HepG2 (cell line): ENCODE measurements around the gene CDH2. TPM values are rescaled to one million over a fixed set of nuclear protein-coding genes. Genes with fewer than 3 reads are reported as not detected.

Experiments
- ATAC-seq: fragments of 200-7000 bp; cut with Tn5 transposase; 3 replicates; pipeline ENCODE4 v1.9.1; 2020; ENCODE audit warnings: mild to moderate bottlenecking, moderate library complexity
- BruUV-seq: library from RNA; stranded (reverse); fragments of 400-500 nt; replicated peaks from 2 replicates; lab custom pipeline; 2021; lab: Mats Ljungman, UMichigan
- CTCF ChIA-PET: fragments of 300-600 bp; formaldehyde crosslinking; extraction: SDS; loops from one replicate; lab custom pipeline; 2021; ENCODE audit warnings: low total read pairs, inconsistent platforms, low intra/inter-chr PET ratio; lab: Yijun Ruan, JAX
- POLR2A ChIA-PET: fragments of 350-600 bp; sonication (Branson Sonifier 250); formaldehyde crosslinking; loops from one replicate; lab custom pipeline; 2020; ENCODE audit warnings: antibody characterized with exemption, inconsistent platforms; lab: Yijun Ruan, JAX
- DNase-seq: peaks from one replicate; pipeline ENCODE4 v3.0.0-alpha.2; 2015; ENCODE audit warnings: low spot score
- FAIRE-seq: peaks from 3 replicates; lab custom pipeline; 2011; peaks lifted over from hg19 to GRCh38; lab: Jason Lieb, UNC
- H2AFZ ChIP-seq: one replicate; pipeline ENCODE4 v1.6.1; 2011; ENCODE audit warnings: low read length, inconsistent platforms
- H3K27ac ChIP-seq: fragments of 300-600 bp; 3 replicates; pipeline ENCODE4 v1.8.0; 2011; ENCODE audit warnings: mixed run types, mild to moderate bottlenecking, mixed read lengths, low read length, inconsistent platforms; ENCODE audit not compliant: insufficient read depth; ENCODE audit errors: extremely low read length
- H3K27me3 ChIP-seq, 2 experiments: fragments of 200-600 bp in 1 of 2; 2 replicates in 1 of 2; 3 replicates in 1 of 2; pipeline versions ENCODE4 v1.6.0 to v1.8.0; 2011; ENCODE audit warnings: low read length in 2 of 2, mild to moderate bottlenecking in 2 of 2, moderate library complexity in 2 of 2, inconsistent platforms in 1 of 2; ENCODE audit not compliant: insufficient read depth in 2 of 2, control insufficient read depth in 1 of 2
- H3K36me3 ChIP-seq, 2 experiments: fragments of 200-600 bp in 1 of 2; replicated peaks in 1 of 2; 2 replicates in 1 of 2; 3 replicates in 1 of 2; pipeline versions ENCODE4 v1.5.1 to v1.8.0; 2011; ENCODE audit warnings: low read length in 2 of 2, inconsistent platforms in 1 of 2; ENCODE audit not compliant: insufficient read depth in 2 of 2, control insufficient read depth in 1 of 2
- H3K4me1 ChIP-seq: 2 replicates; pipeline ENCODE4 v1.5.1; 2012; ENCODE audit warnings: low read length, inconsistent platforms; ENCODE audit not compliant: insufficient read depth
- H3K4me2 ChIP-seq: 2 replicates; pipeline ENCODE4 v1.6.0; 2011; ENCODE audit warnings: low read depth, low read length, inconsistent platforms
- H3K4me3 ChIP-seq, 3 experiments: fragments of 200-600 bp in 1 of 3; sonication (generic), shearing (Covaris generic) in 1 of 3; replicated peaks in 1 of 3; 2 replicates each; pipeline ENCODE4 v1.5.1; 2011 to 2016; ENCODE audit warnings: low read length in 3 of 3, inconsistent platforms in 2 of 3, low read depth in 2 of 3, mild to moderate bottlenecking in 2 of 3, control low read depth in 1 of 3, mixed read lengths in 1 of 3; ENCODE audit not compliant: insufficient read depth in 1 of 3
- H3K79me2 ChIP-seq: one replicate; pipeline ENCODE4 v1.6.1; 2011; ENCODE audit warnings: low read length, inconsistent platforms; ENCODE audit not compliant: insufficient read depth
- H3K9ac ChIP-seq: 2 replicates; pipeline ENCODE4 v1.6.0; 2011; ENCODE audit warnings: mild to moderate bottlenecking, low read depth, low read length, inconsistent platforms; ENCODE audit not compliant: insufficient read depth
- H3K9me3 ChIP-seq: 2 replicates; pipeline ENCODE4 v1.5.1; 2012; ENCODE audit warnings: mild to moderate bottlenecking, low read length
- H4K20me1 ChIP-seq: 2 replicates; pipeline ENCODE4 v1.6.0; 2011; ENCODE audit warnings: inconsistent platforms, mild to moderate bottlenecking, low read length, moderate library complexity; ENCODE audit not compliant: insufficient read depth
- ATF7 ChIP-seq, 2 experiments: fragments of 450-650 bp in 1 of 2; sonication (generic) in 1 of 2; formaldehyde crosslinking in 1 of 2; IDR thresholded peaks; 2 replicates each; pipeline versions ENCODE4 v1.4.0 to v1.6.1; 2016 to 2020; ENCODE audit warnings: antibody characterized with exemption in 1 of 2, mild to moderate bottlenecking in 1 of 2, missing genetic modification reagents in 1 of 2
- BCL6 ChIP-seq: IDR thresholded peaks from 2 replicates; pipeline ENCODE4 v1.6.1; 2016; ENCODE audit warnings: missing genetic modification reagents, missing compliant biosample characterization
- FOXO1 ChIP-seq: sonication (generic); formaldehyde crosslinking; IDR thresholded peaks from 2 replicates; pipeline ENCODE4 v1.4.0; 2020; ENCODE audit warnings: missing genetic modification reagents
- HNRNPH1 ChIP-seq: fragments of 200-400 bp; formaldehyde crosslinking; optimal IDR thresholded peaks from 2 replicates; pipeline ENCODE3; 2017; ENCODE audit warnings: mild to moderate bottlenecking, low read depth, low read length
- NFYB ChIP-seq: sonication (generic); formaldehyde crosslinking; IDR thresholded peaks from 2 replicates; pipeline ENCODE4 v1.4.0; 2020; ENCODE audit warnings: missing genetic modification reagents
- ZNF230 ChIP-seq: sonication (generic); formaldehyde crosslinking; IDR thresholded peaks from 2 replicates; pipeline ENCODE4 v1.4.0; 2020; ENCODE audit warnings: mild to moderate bottlenecking, missing genetic modification reagents
- ZNF460 ChIP-seq: sonication (generic); formaldehyde crosslinking; IDR thresholded peaks from 2 replicates; pipeline ENCODE4 v1.5.1; 2020; ENCODE audit warnings: missing genetic modification reagents, mild to moderate bottlenecking, borderline replicate concordance
- ZNF776 ChIP-seq: sonication (generic); formaldehyde crosslinking; IDR thresholded peaks from 2 replicates; pipeline ENCODE4 v1.4.0; 2020; ENCODE audit warnings: mild to moderate bottlenecking, missing genetic modification reagents
- WGBS: methylation state at CpG from one replicate; pipeline ENCODE4 v1.1.6; 2017; ENCODE audit warnings: low lambda C conversion rate; 5-methylcytosine and 5-hydroxymethylcytosine counted together
- in situ Hi-C: cut with HindIII; loops from 2 replicates; pipeline ENCODE4 v1.10.0; 2017; ENCODE audit warnings: low pct_unique_long_range_greater_than_20kb; ENCODE audit not compliant: extremely low pct_ligation_motif_present
- intact Hi-C: fragments of 100-400 bp; cut with micrococcal nuclease; formaldehyde crosslinking; loops from one replicate; pipeline ENCODE4 v1.10.0; 2022; ENCODE audit not compliant: unreplicated experiment
- polyA plus RNA-seq, 8 experiments: library from polyadenylated mRNA; depleted of rRNA in 3 of 8; stranded (reverse) in 7 of 8; unstranded in 1 of 8; fragments of >200 nt; fragmentation: Illumina TruSeq in 4 of 8; extraction: Trizol in 4 of 8; gene quantifications; 2 replicates each; pipeline versions ENCODE4 v1.2.1 to v1.2.3, GENCODE V29; 2011 to 2016; ENCODE audit warnings: low read depth in 4 of 8, missing spikeins in 1 of 8, mixed read lengths in 1 of 8; ENCODE audit not compliant: insufficient read depth in 1 of 8
- total RNA-seq, 5 experiments: library from RNA; depleted of rRNA; stranded (reverse); fragments of >200 nt; fragmentation: Illumina TruSeq; extraction: Trizol; gene quantifications; 2 replicates each; pipeline ENCODE4 v1.2.3, GENCODE V29; 2016; ENCODE audit warnings: low read depth in 1 of 5
- TF ChIP-seq, protein P1 (sequence below): sonication (generic); formaldehyde crosslinking; IDR thresholded peaks from 2 replicates; pipeline ENCODE4 v1.4.0; 2020; ENCODE audit warnings: missing genetic modification reagents, borderline replicate concordance
- TF ChIP-seq, protein P2 (sequence below): sonication (generic); formaldehyde crosslinking; IDR thresholded peaks from 2 replicates; pipeline ENCODE4 v1.4.0; 2020; ENCODE audit warnings: missing genetic modification reagents
- TF ChIP-seq, protein P3 (sequence below): sonication (generic); formaldehyde crosslinking; IDR thresholded peaks from 2 replicates; pipeline ENCODE4 v1.8.0; 2022; ENCODE audit warnings: mild to moderate bottlenecking, missing genetic modification reagents, moderate library complexity

CDH2 gene
- total and polyA plus RNA-seq, 2 of the 13 experiments (the other 11 are each of a cell fraction or from before 2014, with no cell fraction given): 18.6 to 36.1 TPM

DNA sequence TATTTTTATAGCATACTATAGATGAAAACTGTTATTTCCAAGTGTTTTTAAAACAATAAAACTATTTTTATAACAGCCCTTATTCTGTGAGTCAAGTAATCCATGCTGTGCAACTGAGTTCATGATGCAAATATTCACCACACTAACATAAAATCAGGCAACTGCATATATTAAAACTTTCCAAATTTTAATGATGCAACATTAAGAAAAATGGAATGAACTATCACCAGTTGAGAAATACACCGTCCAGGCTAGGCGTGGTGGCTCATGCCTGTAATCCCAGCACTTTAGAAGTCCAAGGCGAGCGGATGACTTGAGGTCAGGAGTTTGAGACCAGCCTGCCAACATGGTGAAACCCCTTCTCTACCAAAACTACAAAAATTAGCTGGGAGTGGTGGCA lies 114.5 kb downstream of the CDH2 start (continued):
- TF ChIP-seq ZNF230 (CRISPR knock-in tag) (no peak), NFYB (CRISPR knock-in tag) (no peak), ATF7 (IDR thresholded peaks at IDR 0.05) (no peak), ATF7 (CRISPR knock-in tag; IDR thresholded peaks at IDR 0.05) (no peak), FOXO1 (CRISPR knock-in tag) (no peak), ZNF776 (no peak), HNRNPH1 (no peak)
- TF ChIP-seq, protein P1, sequence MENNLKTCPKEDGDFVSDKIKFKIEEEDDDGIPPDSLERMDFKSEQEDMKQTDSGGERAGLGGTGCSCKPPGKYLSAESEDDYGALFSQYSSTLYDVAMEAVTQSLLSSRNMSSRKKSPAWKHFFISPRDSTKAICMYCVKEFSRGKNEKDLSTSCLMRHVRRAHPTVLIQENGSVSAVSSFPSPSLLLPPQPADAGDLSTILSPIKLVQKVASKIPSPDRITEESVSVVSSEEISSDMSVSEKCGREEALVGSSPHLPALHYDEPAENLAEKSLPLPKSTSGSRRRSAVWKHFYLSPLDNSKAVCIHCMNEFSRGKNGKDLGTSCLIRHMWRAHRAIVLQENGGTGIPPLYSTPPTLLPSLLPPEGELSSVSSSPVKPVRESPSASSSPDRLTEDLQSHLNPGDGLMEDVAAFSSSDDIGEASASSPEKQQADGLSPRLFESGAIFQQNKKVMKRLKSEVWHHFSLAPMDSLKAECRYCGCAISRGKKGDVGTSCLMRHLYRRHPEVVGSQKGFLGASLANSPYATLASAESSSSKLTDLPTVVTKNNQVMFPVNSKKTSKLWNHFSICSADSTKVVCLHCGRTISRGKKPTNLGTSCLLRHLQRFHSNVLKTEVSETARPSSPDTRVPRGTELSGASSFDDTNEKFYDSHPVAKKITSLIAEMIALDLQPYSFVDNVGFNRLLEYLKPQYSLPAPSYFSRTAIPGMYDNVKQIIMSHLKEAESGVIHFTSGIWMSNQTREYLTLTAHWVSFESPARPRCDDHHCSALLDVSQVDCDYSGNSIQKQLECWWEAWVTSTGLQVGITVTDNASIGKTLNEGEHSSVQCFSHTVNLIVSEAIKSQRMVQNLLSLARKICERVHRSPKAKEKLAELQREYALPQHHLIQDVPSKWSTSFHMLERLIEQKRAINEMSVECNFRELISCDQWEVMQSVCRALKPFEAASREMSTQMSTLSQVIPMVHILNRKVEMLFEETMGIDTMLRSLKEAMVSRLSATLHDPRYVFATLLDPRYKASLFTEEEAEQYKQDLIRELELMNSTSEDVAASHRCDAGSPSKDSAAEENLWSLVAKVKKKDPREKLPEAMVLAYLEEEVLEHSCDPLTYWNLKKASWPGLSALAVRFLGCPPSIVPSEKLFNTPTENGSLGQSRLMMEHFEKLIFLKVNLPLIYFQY (CRISPR knock-in tag): no peak

DNA sequence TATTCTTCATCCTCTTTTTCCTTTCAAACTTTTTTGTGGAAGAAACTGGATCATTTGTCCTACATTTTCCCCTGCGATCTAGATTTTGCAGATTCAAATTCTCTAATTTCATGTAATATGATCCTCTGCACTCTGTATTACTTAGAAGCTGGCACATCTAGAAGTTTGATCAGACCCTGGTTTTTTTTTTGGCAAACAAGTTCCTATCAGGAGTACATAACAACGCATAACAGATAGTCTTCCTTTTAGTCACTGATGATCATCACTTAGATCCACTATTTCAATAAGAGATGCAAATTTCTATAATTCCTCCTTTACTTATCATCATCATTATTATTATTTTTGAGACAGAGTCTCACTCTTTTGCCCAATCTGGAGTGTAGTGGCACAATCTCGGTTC lies 117.1 kb downstream of the CDH2 start:
- FAIRE-seq (no peak), DNase-seq (no peak), ATAC-seq (no peak)
- intact Hi-C loops (no loop called here), in situ Hi-C loops (no loop called here)
- H3K36me3 ChIP-seq: no peaks in the 10 kb centered on the region; a peak in 1 of 5 replicates
- no peak overlapping the region for H3K9ac ChIP-seq
- no peaks in the 10 kb centered on the region for H3K9me3 ChIP-seq
- CTCF ChIA-PET: no interaction called here
- H3K4me2 ChIP-seq: no peak overlapping the region
- H3K4me3 ChIP-seq: no peak overlapping the region
- H3K27me3 ChIP-seq: no peaks in the 10 kb centered on the region
- no peak overlapping the region for H2AFZ ChIP-seq
- no TSS peak for BruUV-seq
- no peaks in the 10 kb centered on the region for H4K20me1 ChIP-seq
- peaks cover 10% of the 10 kb centered on the region for H3K4me1 ChIP-seq
- 96% methylated on average over 3 of the region's 3 CpGs for WGBS
- H3K79me2 ChIP-seq: no peaks in the 10 kb centered on the region
- POLR2A ChIA-PET: no interaction called here
- no peak overlapping the region for H3K27ac ChIP-seq
- TF ChIP-seq, protein P2, sequence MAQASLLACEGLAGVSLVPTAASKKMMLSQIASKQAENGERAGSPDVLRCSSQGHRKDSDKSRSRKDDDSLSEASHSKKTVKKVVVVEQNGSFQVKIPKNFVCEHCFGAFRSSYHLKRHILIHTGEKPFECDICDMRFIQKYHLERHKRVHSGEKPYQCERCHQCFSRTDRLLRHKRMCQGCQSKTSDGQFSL (CRISPR knock-in tag): no peak
- TF ChIP-seq BCL6: no peak
- no peak for TF ChIP-seq ZNF460
- TF ChIP-seq, protein P3, sequence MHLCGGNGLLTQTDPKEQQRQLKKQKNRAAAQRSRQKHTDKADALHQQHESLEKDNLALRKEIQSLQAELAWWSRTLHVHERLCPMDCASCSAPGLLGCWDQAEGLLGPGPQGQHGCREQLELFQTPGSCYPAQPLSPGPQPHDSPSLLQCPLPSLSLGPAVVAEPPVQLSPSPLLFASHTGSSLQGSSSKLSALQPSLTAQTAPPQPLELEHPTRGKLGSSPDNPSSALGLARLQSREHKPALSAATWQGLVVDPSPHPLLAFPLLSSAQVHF: no peak
